ENCODE measurements around the gene HIVEP2. TPM values are rescaled to one million over a fixed set of nuclear protein-coding genes. Genes with fewer than 3 reads are reported as not detected.

HIVEP2 gene
- total and polyA plus RNA-seq, 2 donors (not counting 3 experiments of a cell fraction or from before 2014, with no cell fraction given): 1.3 to 4.7 TPM

DNA sequence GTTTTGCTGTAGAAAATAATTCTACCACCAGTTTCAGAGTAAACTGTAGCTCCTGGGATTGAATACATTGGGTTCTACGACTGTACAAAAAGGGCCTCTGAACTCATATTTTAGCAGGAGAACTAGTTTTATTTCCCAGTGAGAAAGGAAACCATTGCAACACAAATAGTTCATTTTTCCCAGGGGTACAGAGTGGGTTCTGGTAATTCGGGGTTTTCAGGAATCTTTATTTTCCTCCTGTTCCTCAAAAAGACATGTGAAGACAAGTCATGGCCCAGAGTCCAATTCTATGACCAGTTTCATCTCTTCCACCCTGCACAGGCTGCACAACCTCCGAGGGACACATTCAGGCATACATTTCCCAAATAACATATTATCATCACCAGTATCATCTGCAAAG is 222.1 kb downstream of the HIVEP2 start:
- H3K27me3 ChIP-seq (ENCODE audit: control insufficient read depth in 2 of 2, insufficient read depth in 2 of 2, low read length in 2 of 2): peaks cover 0 to 9% of the 10 kb centered on the region in 2 experiments
- no peaks in the 10 kb centered on the region for H3K9me3 ChIP-seq (replicated peaks; ENCODE audit: control insufficient read depth, insufficient read depth, low read length)
- intact Hi-C loops (cut with micrococcal nuclease): no loop called here
- H3K4me3 ChIP-seq (replicated peaks in 1 of 3; ENCODE audit: insufficient read depth in 1 of 3, low read depth in 1 of 3, low read length in 3 of 3): no peak overlapping the region
- no peak overlapping the region for H2AFZ ChIP-seq (ENCODE audit: low read depth, low read length)
- dilution Hi-C loops (cut with MboI; ENCODE audit: extremely low pct_ligation_motif_present, low sequenced_read_pairs): no loop called here
- H3K9me1 ChIP-seq (replicated peaks; ENCODE audit: control insufficient read depth, extremely low read depth, insufficient read depth, low read length): no peaks in the 10 kb centered on the region
- no TSS peak for BruUV-seq (replicated peaks)
- DNase-seq (ENCODE audit: low read depth, low spot score) (no peak), FAIRE-seq (no peak)
- H3K27ac ChIP-seq (ENCODE audit: insufficient read depth, low read depth, low read length): no peak overlapping the region
- TF ChIP-seq GATA2 (IDR thresholded peaks at IDR 0.05; ENCODE audit: insufficient read depth, insufficient read length, low read depth, low read length) (no peak), MYC (IDR thresholded peaks at IDR 0.05; ENCODE audit: low read depth, low read length) (no peak), POLR2AphosphoS5 (IDR thresholded peaks at IDR 0.05; ENCODE audit: insufficient read depth, low read depth, low read length) (no peak), JUN (IDR thresholded peaks at IDR 0.05; ENCODE audit: borderline replicate concordance, insufficient read depth, insufficient read length, low read depth) (no peak), FOS (IDR thresholded peaks at IDR 0.05; ENCODE audit: borderline replicate concordance, insufficient read depth, low read length) (no peak), POLR2A (IDR thresholded peaks at IDR 0.05; ENCODE audit: low read depth, low read length) (no peak), EZH2 (IDR thresholded peaks at IDR 0.05; ENCODE audit: borderline replicate concordance, low read depth, low read length, severe bottlenecking) (no peak)
- TF ChIP-seq, protein P1, sequence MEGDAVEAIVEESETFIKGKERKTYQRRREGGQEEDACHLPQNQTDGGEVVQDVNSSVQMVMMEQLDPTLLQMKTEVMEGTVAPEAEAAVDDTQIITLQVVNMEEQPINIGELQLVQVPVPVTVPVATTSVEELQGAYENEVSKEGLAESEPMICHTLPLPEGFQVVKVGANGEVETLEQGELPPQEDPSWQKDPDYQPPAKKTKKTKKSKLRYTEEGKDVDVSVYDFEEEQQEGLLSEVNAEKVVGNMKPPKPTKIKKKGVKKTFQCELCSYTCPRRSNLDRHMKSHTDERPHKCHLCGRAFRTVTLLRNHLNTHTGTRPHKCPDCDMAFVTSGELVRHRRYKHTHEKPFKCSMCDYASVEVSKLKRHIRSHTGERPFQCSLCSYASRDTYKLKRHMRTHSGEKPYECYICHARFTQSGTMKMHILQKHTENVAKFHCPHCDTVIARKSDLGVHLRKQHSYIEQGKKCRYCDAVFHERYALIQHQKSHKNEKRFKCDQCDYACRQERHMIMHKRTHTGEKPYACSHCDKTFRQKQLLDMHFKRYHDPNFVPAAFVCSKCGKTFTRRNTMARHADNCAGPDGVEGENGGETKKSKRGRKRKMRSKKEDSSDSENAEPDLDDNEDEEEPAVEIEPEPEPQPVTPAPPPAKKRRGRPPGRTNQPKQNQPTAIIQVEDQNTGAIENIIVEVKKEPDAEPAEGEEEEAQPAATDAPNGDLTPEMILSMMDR (IDR thresholded peaks at IDR 0.05; ENCODE audit: extremely low read depth in 1 of 2, insufficient read depth in 1 of 2, low read depth in 1 of 2, low read length in 2 of 2): no peak
- TF ChIP-seq, protein P2, sequence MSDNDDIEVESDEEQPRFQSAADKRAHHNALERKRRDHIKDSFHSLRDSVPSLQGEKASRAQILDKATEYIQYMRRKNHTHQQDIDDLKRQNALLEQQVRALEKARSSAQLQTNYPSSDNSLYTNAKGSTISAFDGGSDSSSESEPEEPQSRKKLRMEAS (IDR thresholded peaks at IDR 0.05; ENCODE audit: insufficient read depth, insufficient read length): no peak
- H3K4me1 ChIP-seq (ENCODE audit: control insufficient read depth, extremely low read depth, insufficient read depth, low read length): peaks cover under 1% of the 10 kb centered on the region
- no peak overlapping the region for H3K9ac ChIP-seq (replicated peaks; ENCODE audit: extremely low read depth, insufficient read depth, low read length)
- no peaks in the 10 kb centered on the region for H3K79me2 ChIP-seq (ENCODE audit: control insufficient read depth, insufficient read depth, low read length)
- no peaks in the 10 kb centered on the region for H4K20me1 ChIP-seq (replicated peaks; ENCODE audit: control insufficient read depth, extremely low read depth, insufficient read depth, low read length)
- POLR2A ChIA-PET: no interaction called here
- H3K4me2 ChIP-seq (ENCODE audit: insufficient read depth, low read length): no peak overlapping the region
- no peaks in the 10 kb centered on the region for H3K36me3 ChIP-seq (ENCODE audit: control insufficient read depth in 2 of 2, extremely low read depth in 1 of 2, insufficient read depth in 2 of 2, low read length in 2 of 2)
- CTCF ChIA-PET: interaction anchor here (1.7 kb wide), 1 partner anchor 9 kb away, joined by 4 read pairs; no protein-coding TSS in a partner anchor
